H1 (cell line): ENCODE measurements around the gene TNNI2. TPM values are rescaled to one million over a fixed set of nuclear protein-coding genes. Genes with fewer than 3 reads are reported as not detected.

Source experiments
- CTCF ChIA-PET: fragments of 300-600 bp; sonication (Branson Sonifier 250); formaldehyde crosslinking; loops from one replicate; lab custom pipeline; 2021; ENCODE audit not compliant: partially characterized antibody; lab: Charles Lee
- POLR2A ChIA-PET: fragments of 300-600 bp; sonication (Branson Sonifier 250); formaldehyde crosslinking; loops from one replicate; lab custom pipeline; 2021; ENCODE audit warnings: inconsistent platforms; ENCODE audit not compliant: partially characterized antibody; lab: Charles Lee
- DNase-seq, 2 experiments: peaks; one replicate each; pipeline versions ENCODE4 v3.0.0 to v3.0.0-alpha.2; 2010 to 2022; ENCODE audit warnings: low spot score in 2 of 2, low read depth in 1 of 2, mixed read lengths in 1 of 2
- FAIRE-seq: peaks from 2 replicates; lab custom pipeline; 2011; peaks lifted over from hg19 to GRCh38; lab: Jason Lieb, UNC
- H2AFZ ChIP-seq: 2 replicates; pipeline ENCODE4 v1.8.1; 2012; ENCODE audit warnings: low read length, inconsistent platforms
- H2AK5ac ChIP-seq: 2 replicates; pipeline ENCODE4 v1.6.1; 2013; ENCODE audit warnings: low read depth, low read length
- H2BK120ac ChIP-seq: replicated peaks from 2 replicates; pipeline ENCODE3; 2013; ENCODE audit warnings: low read depth, low read length, inconsistent platforms
- H2BK12ac ChIP-seq: 2 replicates; pipeline ENCODE4 v1.6.1; 2013; ENCODE audit warnings: low read depth, low read length
- H2BK15ac ChIP-seq: 2 replicates; pipeline ENCODE4 v1.6.1; 2013; ENCODE audit warnings: low read length
- H2BK20ac ChIP-seq: 2 replicates; pipeline ENCODE4 v1.6.1; 2013; ENCODE audit warnings: low read length
- H2BK5ac ChIP-seq: 2 replicates; pipeline ENCODE4 v1.6.1; 2013; ENCODE audit warnings: low read depth, low read length
- H3K14ac ChIP-seq: 2 replicates; pipeline ENCODE4 v1.6.1; 2013; ENCODE audit warnings: inconsistent platforms; ENCODE audit not compliant: insufficient read length
- H3K18ac ChIP-seq: 2 replicates; pipeline ENCODE4 v1.6.1; 2013; ENCODE audit warnings: low read length; ENCODE audit errors: extremely low read depth
- H3K23ac ChIP-seq: 2 replicates; pipeline ENCODE4 v1.6.1; 2013; ENCODE audit warnings: inconsistent platforms; ENCODE audit not compliant: insufficient read length
- H3K23me2 ChIP-seq: 2 replicates; pipeline ENCODE4 v1.6.1; 2013; ENCODE audit warnings: low read depth, low read length
- H3K27ac ChIP-seq: 2 replicates; pipeline ENCODE4 v1.6.1; 2011; ENCODE audit warnings: low read depth, low read length, inconsistent platforms
- H3K27me3 ChIP-seq, 4 experiments: replicated peaks in 1 of 4; 1 replicate in 1 of 4; 2 replicates in 3 of 4; pipeline versions ENCODE4 v1.6.1 to v1.8.1; 2011 to 2013; ENCODE audit warnings: low read length in 3 of 4, mild to moderate bottlenecking in 3 of 4, inconsistent platforms in 2 of 4, mixed read lengths in 2 of 4, moderate library complexity in 1 of 4; ENCODE audit not compliant: control insufficient read depth in 3 of 4, insufficient read depth in 3 of 4; ENCODE audit errors: extremely low read depth in 1 of 4
- H3K36me3 ChIP-seq, 4 experiments: 2 replicates each; pipeline versions ENCODE4 v1.6.1 to v1.8.1; 2011 to 2013; ENCODE audit warnings: mild to moderate bottlenecking in 4 of 4, low read length in 3 of 4, moderate library complexity in 2 of 4, control low read depth in 1 of 4, inconsistent platforms in 1 of 4; ENCODE audit not compliant: insufficient read depth in 4 of 4, control insufficient read depth in 2 of 4
- H3K4ac ChIP-seq: replicated peaks from 2 replicates; pipeline ENCODE3; 2013; ENCODE audit warnings: low read length, low read depth, mixed read lengths, inconsistent platforms; ENCODE audit not compliant: insufficient read length
- H3K4me1 ChIP-seq, 4 experiments: replicated peaks in 1 of 4; 1 replicate in 1 of 4; 2 replicates in 3 of 4; pipeline versions ENCODE4 v1.6.1 to v1.8.1; 2011 to 2013; ENCODE audit warnings: low read length in 3 of 4, inconsistent platforms in 2 of 4, mixed read lengths in 1 of 4; ENCODE audit not compliant: insufficient read depth in 4 of 4, control insufficient read depth in 3 of 4
- H3K4me2 ChIP-seq, 2 experiments: 2 replicates each; pipeline versions ENCODE4 v1.6.1 to v1.8.1; 2011 to 2013; ENCODE audit warnings: low read depth in 2 of 2, low read length in 2 of 2, control low read depth in 1 of 2, inconsistent platforms in 1 of 2, mild to moderate bottlenecking in 1 of 2; ENCODE audit not compliant: insufficient read depth in 1 of 2
- H3K4me3 ChIP-seq, 4 experiments: fragments of 200-600, 300-600 bp in 1 of 4; sonication (generic), shearing (Covaris generic), sonication (Bioruptor Twin) in 1 of 4; 2 replicates each; pipeline versions ENCODE4 v1.5.1 to v1.8.1; 2011 to 2016; ENCODE audit warnings: low read length in 4 of 4, low read depth in 3 of 4, control low read depth in 2 of 4, inconsistent platforms in 2 of 4, mild to moderate bottlenecking in 2 of 4, mixed read lengths in 1 of 4, moderate library complexity in 1 of 4; ENCODE audit not compliant: insufficient read depth in 2 of 4; ENCODE audit errors: extremely low read depth in 1 of 4
- H3K56ac ChIP-seq: replicated peaks from 2 replicates; pipeline ENCODE3; 2013; ENCODE audit warnings: low read depth, mild to moderate bottlenecking, mixed read lengths, low read length, inconsistent platforms; ENCODE audit not compliant: insufficient read length
- H3K79me1 ChIP-seq: 2 replicates; pipeline ENCODE4 v1.6.1; 2013; ENCODE audit warnings: low read depth, low read length, control low read depth
- H3K79me2 ChIP-seq, 2 experiments: 2 replicates each; pipeline versions ENCODE4 v1.6.1 to v1.8.1; 2012 to 2013; ENCODE audit warnings: low read length in 2 of 2, mild to moderate bottlenecking in 2 of 2, inconsistent platforms in 1 of 2; ENCODE audit not compliant: insufficient read depth in 2 of 2, control insufficient read depth in 1 of 2
- H3K9ac ChIP-seq, 4 experiments: replicated peaks in 1 of 4; 1 replicate in 1 of 4; 2 replicates in 3 of 4; pipeline versions ENCODE4 v1.6.1 to v1.8.1; 2011 to 2013; ENCODE audit warnings: low read depth in 3 of 4, low read length in 3 of 4, control low read depth in 2 of 4, mild to moderate bottlenecking in 2 of 4, moderate library complexity in 2 of 4, inconsistent platforms in 1 of 4; ENCODE audit errors: extremely low read depth in 1 of 4
- H3K9me3 ChIP-seq, 2 experiments: 2 replicates each; pipeline versions ENCODE4 v1.6.1 to v1.8.1; 2012 to 2013; ENCODE audit warnings: mild to moderate bottlenecking in 2 of 2, moderate library complexity in 2 of 2, control low read depth in 1 of 2, inconsistent platforms in 1 of 2, low read depth in 1 of 2, low read length in 1 of 2, mixed read lengths in 1 of 2; ENCODE audit not compliant: insufficient read depth in 2 of 2
- H4K20me1 ChIP-seq, 2 experiments: replicated peaks in 1 of 2; 2 replicates each; pipeline versions ENCODE3 to v1.8.1; 2011 to 2013; ENCODE audit warnings: inconsistent platforms in 2 of 2, low read length in 2 of 2, mild to moderate bottlenecking in 1 of 2; ENCODE audit not compliant: insufficient read depth in 2 of 2, control insufficient read depth in 1 of 2
- H4K5ac ChIP-seq: 2 replicates; pipeline ENCODE4 v1.6.1; 2013; ENCODE audit warnings: low read length, low read depth, mixed read lengths, inconsistent platforms; ENCODE audit not compliant: insufficient read length
- H4K8ac ChIP-seq: 2 replicates; pipeline ENCODE4 v1.8.0; 2013; ENCODE audit warnings: mild to moderate bottlenecking, moderate library complexity, low read length, inconsistent platforms; ENCODE audit not compliant: insufficient read depth; ENCODE audit errors: extremely low read depth
- H4K91ac ChIP-seq: replicated peaks from 2 replicates; pipeline ENCODE3; 2013; ENCODE audit warnings: low read length, mixed read lengths, inconsistent platforms; ENCODE audit not compliant: insufficient read length
- BACH1 ChIP-seq: IDR thresholded peaks from 2 replicates; pipeline ENCODE4 v1.6.1; 2012; ENCODE audit warnings: low read length, improper control_type of control experiment
- CREB1 ChIP-seq: IDR thresholded peaks from 2 replicates; pipeline ENCODE4 v1.6.1; 2012; ENCODE audit warnings: inconsistent platforms
- HDAC6 ChIP-seq: IDR thresholded peaks from one replicate; pipeline ENCODE4 v1.7.1; 2012; ENCODE audit warnings: low read depth, mild to moderate bottlenecking, inconsistent platforms, low read length, moderate library complexity
- MAFK ChIP-seq: IDR thresholded peaks from 2 replicates; pipeline ENCODE4 v1.6.1; 2012; ENCODE audit warnings: low read depth, mild to moderate bottlenecking, improper control_type of control experiment, low read length
- NANOG ChIP-seq: IDR thresholded peaks from 2 replicates; pipeline ENCODE4 v1.6.1; 2011; ENCODE audit warnings: low read length, low read depth, mild to moderate bottlenecking, inconsistent platforms; ENCODE audit not compliant: insufficient read depth, poor library complexity, severe bottlenecking
- SAP30 ChIP-seq: fragments of 300-600 bp; sonication (generic); IDR thresholded peaks from 2 replicates; pipeline ENCODE4 v1.7.1; 2012; ENCODE audit warnings: low read length, moderate library complexity, mild to moderate bottlenecking, inconsistent platforms; ENCODE audit not compliant: insufficient read depth, insufficient replicate concordance
- SIRT6 ChIP-seq: IDR thresholded peaks from one replicate; pipeline ENCODE4 v1.7.1; 2012; ENCODE audit warnings: low read length, inconsistent platforms
- SP2 ChIP-seq: IDR thresholded peaks from 2 replicates; pipeline ENCODE4 v1.6.1; 2012; ENCODE audit warnings: mild to moderate bottlenecking, low read length, inconsistent platforms
- TAF1 ChIP-seq: IDR thresholded peaks from 2 replicates; pipeline ENCODE4 v1.6.1; 2011; ENCODE audit warnings: mild to moderate bottlenecking, low read depth, low read length
- TBP ChIP-seq: IDR thresholded peaks from 2 replicates; pipeline ENCODE4 v1.6.1; 2011; ENCODE audit warnings: low read depth, low read length, improper control_type of control experiment
- WGBS, 2 experiments: shearing (Covaris generic) in 1 of 2; methylation state at CpG; one replicate each; pipeline versions ENCODE4 v1.1.6 to v1.1.7; 2013 to 2015; ENCODE audit warnings: low lambda C conversion rate in 2 of 2, mixed read lengths in 2 of 2, inconsistent platforms in 1 of 2, low coverage in 1 of 2, missing lambda C conversion rate in 1 of 2; ENCODE audit not compliant: insufficient replicate concordance in 2 of 2, insufficient coverage in 1 of 2, insufficient read length in 1 of 2; ENCODE audit errors: extremely low coverage in 1 of 2, missing lambda C conversion rate in 1 of 2; 5-methylcytosine and 5-hydroxymethylcytosine counted together
- polyA plus RNA-seq, 7 experiments: library from polyadenylated mRNA; depleted of rRNA in 3 of 7; stranded (reverse) in 5 of 7; unstranded in 2 of 7; fragments of >200 nt in 5 of 7; fragments of 200-250 nt in 2 of 7; gene quantifications; 1 replicate in 5 of 7; 2 replicates in 1 of 7; 4 replicates in 1 of 7; pipeline versions ENCODE4 v1.2.1 to v1.2.3, GENCODE V29; 2011 to 2013; ENCODE audit warnings: missing spikeins in 2 of 7, mixed read lengths in 2 of 7
- total RNA-seq: library from RNA; stranded (reverse); fragmentation: NEBNext Ultra II Directional; extraction: Animal tissue kit (Norgen Biotek cat#: 25700); gene quantifications from 2 replicates; pipeline ENCODE4 v1.2.1, GENCODE V29; 2021

The TNNI2 gene
- total and polyA plus RNA-seq, 2 of the 8 experiments (the other 6 are each of a cell fraction or from before 2014, with no cell fraction given): not detected

DNA sequence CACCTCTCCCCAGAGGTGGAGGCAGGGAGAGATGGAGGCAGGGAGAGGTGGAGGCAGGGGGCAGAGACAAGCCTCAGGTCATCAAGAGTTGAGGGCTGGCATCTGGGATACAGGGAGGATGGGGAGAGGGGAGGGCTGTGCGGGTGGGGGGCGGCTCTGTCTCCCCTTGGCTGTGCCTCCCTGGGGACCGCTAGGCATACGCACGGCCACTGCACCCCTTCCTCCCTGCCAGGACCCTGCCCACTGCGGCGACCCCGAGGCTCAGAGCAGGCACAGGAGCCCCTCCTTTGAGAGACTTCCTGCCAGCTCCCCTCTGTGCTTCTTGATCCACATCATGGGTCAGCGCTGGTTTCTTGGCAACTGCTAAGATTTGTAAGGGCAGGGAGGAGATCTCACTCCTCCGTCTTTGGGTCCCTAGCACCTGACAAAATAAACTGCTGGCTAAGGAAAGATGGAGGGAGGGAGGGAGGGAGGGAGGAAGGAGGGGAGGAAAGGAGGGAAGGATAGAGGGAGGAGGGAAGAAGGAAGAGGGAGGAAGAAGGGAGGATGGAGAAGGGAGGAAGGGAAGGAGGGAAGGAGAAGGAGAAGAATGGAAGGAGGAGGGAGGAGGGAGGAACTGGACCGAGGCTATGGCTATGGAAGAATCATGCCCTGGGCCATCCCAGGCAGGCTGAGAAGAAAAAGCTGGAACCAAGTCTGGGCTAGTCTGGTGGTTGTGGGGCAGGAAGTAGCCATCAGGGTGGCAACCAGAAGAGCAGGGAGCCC lies 34.4 kb downstream of the TNNI2 start:
- H4K20me1 ChIP-seq: no peaks in the 10 kb centered on the region
- TF ChIP-seq BACH1: no peak
- no peak for TF ChIP-seq TBP
- TF ChIP-seq SP2: no peak
- no peak for TF ChIP-seq CREB1
- TF ChIP-seq NANOG: no peak
- no peak for TF ChIP-seq SAP30
- no peak for TF ChIP-seq MAFK
- no peak for TF ChIP-seq HDAC6
- no peak for TF ChIP-seq SIRT6
- TF ChIP-seq TAF1: no peak
- 93% methylated on average over 2 of the region's 11 CpGs; no CpG with 5 or more reads in 1 of the 2 experiments for WGBS, 2 experiments
- H3K4me3 ChIP-seq: no peak overlapping the region
- no peak overlapping the region for H4K91ac ChIP-seq
- H2BK20ac ChIP-seq: no peak overlapping the region
- no peak overlapping the region for H2BK15ac ChIP-seq
- H3K36me3 ChIP-seq: no peaks in the 10 kb centered on the region
- no peak overlapping the region for H2AFZ ChIP-seq
- H3K23me2 ChIP-seq: no peaks in the 10 kb centered on the region; the same call in 1 of the 2 replicates
- POLR2A ChIA-PET: no interaction called here
- no peak overlapping the region for H3K4ac ChIP-seq
- H2AK5ac ChIP-seq: no peak overlapping the region
- H4K5ac ChIP-seq: no peak overlapping the region
- no peaks in the 10 kb centered on the region; a peak in 1 of 7 replicates for H3K4me1 ChIP-seq
- H2BK12ac ChIP-seq: no peak overlapping the region
- no peak overlapping the region for H3K9ac ChIP-seq
- H3K27ac ChIP-seq: no peak overlapping the region
- no peaks in the 10 kb centered on the region for H3K79me2 ChIP-seq
- H3K18ac ChIP-seq: no peak overlapping the region
- no peak overlapping the region for H3K14ac ChIP-seq
- no peaks in the 10 kb centered on the region for H3K79me1 ChIP-seq
- H3K4me2 ChIP-seq: no peak overlapping the region
- no peak overlapping the region for H3K56ac ChIP-seq
- CTCF ChIA-PET: interaction anchor here (1.2 kb wide), 1 partner anchor 44 kb away, joined by 3 read pairs; no protein-coding TSS in a partner anchor
- H4K8ac ChIP-seq: no peak overlapping the region
- FAIRE-seq (no peak), DNase-seq (no peak)
- H3K23ac ChIP-seq: no peak overlapping the region
- H2BK120ac ChIP-seq: no peak overlapping the region
- H3K9me3 ChIP-seq: no peaks in the 10 kb centered on the region
- H2BK5ac ChIP-seq: no peak overlapping the region
- peaks cover 0 to 3% (median 0%) of the 10 kb centered on the region in 4 experiments; a peak in 1 of 7 replicates for H3K27me3 ChIP-seq
